Gastrocnemius medialis (tissue), 4 donors: ENCODE measurements around the gene SPOCK1.

Experiments used
- CTCF ChIP-seq, 5 experiments: fragments of 450-650 bp in 3 of 5; fragments of 200-600 bp in 2 of 5; sonication (generic) in 2 of 5; IDR thresholded peaks in 4 of 5; conservative IDR thresholded peaks in 1 of 5; 1 replicate in 4 of 5; 2 replicates in 1 of 5; pipeline ENCODE4 v1.5.1; 2016 to 2019; ENCODE audit warnings: antibody characterized with exemption in 5 of 5, mild to moderate bottlenecking in 3 of 5, moderate library complexity in 3 of 5
- POLR2A ChIP-seq, 2 donors: fragments of 450-650 bp; IDR thresholded peaks; one replicate each; pipeline ENCODE4 v1.6.1; 2017; ENCODE audit warnings: antibody characterized with exemption in 2 of 2, mild to moderate bottlenecking in 2 of 2, moderate library complexity in 2 of 2

- TF ChIP-seq CTCF (IDR thresholded peaks at IDR 0.05 in 4 of 5, conservative IDR thresholded peaks at IDR 0.05 in 1 of 5) = no peak
- no peak for TF ChIP-seq POLR2A (IDR thresholded peaks at IDR 0.05)
These were observed 213.0 kb downstream of the SPOCK1 start for GRCh38 chr5:137286025-137286610.
